ENCODE measurements around the gene EID3.
"Not testable (repeated sequence)": the region's sequence is repeated elsewhere in the genome, so short reads cannot be mapped to it uniquely, and the experiment has no call there.

Gene EID3

GRCh38 chr12:104290320-104290719 lies 13.2 kb upstream of the EID3 start:
- DNase-seq, result no peak

- no peak for DNase-seq
Observed at GRCh38 chr12:104290855-104291254, 12.7 kb upstream of the EID3 start.

- DNase-seq, result no peak
Observed at GRCh38 chr12:104291867-104292524, 11.5 kb upstream of the EID3 start.

- peak in 1 of 2 donors; percentile 16 for DNase-seq
Observed at GRCh38 chr12:104292872-104293794, 10.4 kb upstream of the EID3 start.

GRCh38 chr12:104294158-104294859 lies 9.2 kb upstream of the EID3 start:
- DNase-seq, result not testable (repeated sequence)

- DNase-seq, result no peak
Observed at GRCh38 chr12:104294927-104295668, 8.4 kb upstream of the EID3 start.

- no peak for DNase-seq
Observed at GRCh38 chr12:104295954-104296353, 7.6 kb upstream of the EID3 start.

- no peak for DNase-seq
Observed at GRCh38 chr12:104296718-104297117, 6.8 kb upstream of the EID3 start.

- DNase-seq, result no peak
Observed at GRCh38 chr12:104297477-104298113, 5.9 kb upstream of the EID3 start.

- DNase-seq, result peak in 1 of 2 donors; percentile 50
Observed at GRCh38 chr12:104299842-104300481, 3.6 kb upstream of the EID3 start.

- DNase-seq, result no peak
Observed at GRCh38 chr12:104304261-104305009, 896 bp downstream of the EID3 start.

GRCh38 chr12:104305349-104305748 lies 1.8 kb downstream of the EID3 start:
- DNase-seq, result no peak

GRCh38 chr12:104306376-104306775 lies 2.8 kb downstream of the EID3 start:
- no peak for DNase-seq

GRCh38 chr12:104306943-104307654 lies 3.6 kb downstream of the EID3 start:
- no peak for DNase-seq

- DNase-seq, result no peak
Observed at GRCh38 chr12:104307655-104308000, 4.1 kb downstream of the EID3 start.

- DNase-seq, result no peak
Observed at GRCh38 chr12:104309446-104309993, 6.0 kb downstream of the EID3 start.

- DNase-seq, result no peak
Observed at GRCh38 chr12:104310751-104311633, 7.5 kb downstream of the EID3 start.

- no peak for DNase-seq
Observed at GRCh38 chr12:104312202-104312601, 8.7 kb downstream of the EID3 start.

GRCh38 chr12:104312654-104313053 lies 9.1 kb downstream of the EID3 start:
- no peak for DNase-seq

Measured in inflammatory macrophage treated with lipopolysaccharide for 1 hour (primary cell).